HFF-Myc (cell line): ENCODE measurements around the gene SLC37A1.
"Not testable (repeated sequence)": the region's sequence is repeated elsewhere in the genome, so short reads cannot be mapped to it uniquely, and the experiment has no call there.

Experiments used
- DNase-seq: peaks from one replicate; pipeline ENCODE4 v3.0.0-alpha.2; 2011; ENCODE audit warnings: low read depth; ENCODE audit errors: extremely low read depth
- H3K4me3 ChIP-seq: replicated peaks from 2 replicates; pipeline ENCODE4 v1.5.1; 2011; ENCODE audit warnings: low read depth, mild to moderate bottlenecking, control low read depth, low read length
- CTCF ChIP-seq: IDR thresholded peaks from 2 replicates; pipeline ENCODE4 v1.5.1; 2012; ENCODE audit warnings: mild to moderate bottlenecking, low read depth, low read length, control low read depth; ENCODE audit errors: missing control alignments

SLC37A1 gene

GRCh38 chr21:42468491-42469131, 45.0 kb upstream of the SLC37A1 start:
- no peak for TF ChIP-seq CTCF
- no peak for DNase-seq
- no peak overlapping the region for H3K4me3 ChIP-seq

- no peak overlapping the region for H3K4me3 ChIP-seq
- TF ChIP-seq CTCF: no peak
- no peak for DNase-seq
Observed at GRCh38 chr21:42469272-42469671, 44.4 kb upstream of the SLC37A1 start.

GRCh38 chr21:42469726-42470125, 43.9 kb upstream of the SLC37A1 start:
- DNase-seq, H3K4me3 ChIP-seq: not testable (repeated sequence)

- TF ChIP-seq CTCF: no peak
- no peak overlapping the region for H3K4me3 ChIP-seq
- DNase-seq: no peak
Observed at GRCh38 chr21:42471206-42471605, 42.4 kb upstream of the SLC37A1 start.

GRCh38 chr21:42471716-42472330, 41.8 kb upstream of the SLC37A1 start:
- DNase-seq: no peak
- no peak for TF ChIP-seq CTCF
- H3K4me3 ChIP-seq: no peak overlapping the region

GRCh38 chr21:42472521-42472920, 41.1 kb upstream of the SLC37A1 start:
- TF ChIP-seq CTCF: no peak
- no peak overlapping the region for H3K4me3 ChIP-seq
- DNase-seq: no peak

- no peak for TF ChIP-seq CTCF
- no peak overlapping the region for H3K4me3 ChIP-seq
- DNase-seq: no peak
Observed at GRCh38 chr21:42473498-42474042, 40.1 kb upstream of the SLC37A1 start.
